ENCODE measurements around the gene MPRIP.

DNA sequence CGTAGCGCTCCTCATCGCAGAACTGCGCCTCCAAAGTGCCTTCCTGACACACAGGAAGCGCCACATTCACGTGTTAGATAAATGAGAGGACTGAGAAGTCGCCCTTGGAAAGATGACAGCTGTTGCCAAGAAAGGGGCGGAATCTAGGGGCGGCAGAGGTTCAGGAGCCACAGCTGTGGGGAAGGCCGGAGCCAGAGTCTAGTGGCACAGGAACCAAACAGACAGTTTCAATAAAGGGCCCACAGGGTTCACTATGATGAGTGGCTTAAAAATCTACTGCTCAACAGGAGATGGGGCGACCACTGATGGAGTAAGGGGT, 190.0 kb downstream of the MPRIP start:
- TF ChIP-seq, protein P1, sequence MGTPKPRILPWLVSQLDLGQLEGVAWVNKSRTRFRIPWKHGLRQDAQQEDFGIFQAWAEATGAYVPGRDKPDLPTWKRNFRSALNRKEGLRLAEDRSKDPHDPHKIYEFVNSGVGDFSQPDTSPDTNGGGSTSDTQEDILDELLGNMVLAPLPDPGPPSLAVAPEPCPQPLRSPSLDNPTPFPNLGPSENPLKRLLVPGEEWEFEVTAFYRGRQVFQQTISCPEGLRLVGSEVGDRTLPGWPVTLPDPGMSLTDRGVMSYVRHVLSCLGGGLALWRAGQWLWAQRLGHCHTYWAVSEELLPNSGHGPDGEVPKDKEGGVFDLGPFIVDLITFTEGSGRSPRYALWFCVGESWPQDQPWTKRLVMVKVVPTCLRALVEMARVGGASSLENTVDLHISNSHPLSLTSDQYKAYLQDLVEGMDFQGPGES (IDR thresholded peaks at IDR 0.05; ENCODE audit: low read depth, low read length), result no peak
- TF ChIP-seq, protein P2, sequence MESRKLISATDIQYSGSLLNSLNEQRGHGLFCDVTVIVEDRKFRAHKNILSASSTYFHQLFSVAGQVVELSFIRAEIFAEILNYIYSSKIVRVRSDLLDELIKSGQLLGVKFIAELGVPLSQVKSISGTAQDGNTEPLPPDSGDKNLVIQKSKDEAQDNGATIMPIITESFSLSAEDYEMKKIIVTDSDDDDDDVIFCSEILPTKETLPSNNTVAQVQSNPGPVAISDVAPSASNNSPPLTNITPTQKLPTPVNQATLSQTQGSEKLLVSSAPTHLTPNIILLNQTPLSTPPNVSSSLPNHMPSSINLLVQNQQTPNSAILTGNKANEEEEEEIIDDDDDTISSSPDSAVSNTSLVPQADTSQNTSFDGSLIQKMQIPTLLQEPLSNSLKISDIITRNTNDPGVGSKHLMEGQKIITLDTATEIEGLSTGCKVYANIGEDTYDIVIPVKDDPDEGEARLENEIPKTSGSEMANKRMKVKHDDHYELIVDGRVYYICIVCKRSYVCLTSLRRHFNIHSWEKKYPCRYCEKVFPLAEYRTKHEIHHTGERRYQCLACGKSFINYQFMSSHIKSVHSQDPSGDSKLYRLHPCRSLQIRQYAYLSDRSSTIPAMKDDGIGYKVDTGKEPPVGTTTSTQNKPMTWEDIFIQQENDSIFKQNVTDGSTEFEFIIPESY (IDR thresholded peaks at IDR 0.05; ENCODE audit: borderline replicate concordance, low read depth), result no peak
- TF ChIP-seq, protein P3, sequence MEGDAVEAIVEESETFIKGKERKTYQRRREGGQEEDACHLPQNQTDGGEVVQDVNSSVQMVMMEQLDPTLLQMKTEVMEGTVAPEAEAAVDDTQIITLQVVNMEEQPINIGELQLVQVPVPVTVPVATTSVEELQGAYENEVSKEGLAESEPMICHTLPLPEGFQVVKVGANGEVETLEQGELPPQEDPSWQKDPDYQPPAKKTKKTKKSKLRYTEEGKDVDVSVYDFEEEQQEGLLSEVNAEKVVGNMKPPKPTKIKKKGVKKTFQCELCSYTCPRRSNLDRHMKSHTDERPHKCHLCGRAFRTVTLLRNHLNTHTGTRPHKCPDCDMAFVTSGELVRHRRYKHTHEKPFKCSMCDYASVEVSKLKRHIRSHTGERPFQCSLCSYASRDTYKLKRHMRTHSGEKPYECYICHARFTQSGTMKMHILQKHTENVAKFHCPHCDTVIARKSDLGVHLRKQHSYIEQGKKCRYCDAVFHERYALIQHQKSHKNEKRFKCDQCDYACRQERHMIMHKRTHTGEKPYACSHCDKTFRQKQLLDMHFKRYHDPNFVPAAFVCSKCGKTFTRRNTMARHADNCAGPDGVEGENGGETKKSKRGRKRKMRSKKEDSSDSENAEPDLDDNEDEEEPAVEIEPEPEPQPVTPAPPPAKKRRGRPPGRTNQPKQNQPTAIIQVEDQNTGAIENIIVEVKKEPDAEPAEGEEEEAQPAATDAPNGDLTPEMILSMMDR (IDR thresholded peaks at IDR 0.05), result no peak
- TF ChIP-seq MXI1 (IDR thresholded peaks at IDR 0.05; ENCODE audit: low read depth, low read length) (no peak), EP300 (IDR thresholded peaks at IDR 0.05; ENCODE audit: borderline replicate concordance in 1 of 2, low read depth in 1 of 2, low read length in 1 of 2) (no peak)
